ENCODE data around the gene FOCAD. TPM values are rescaled to one million over a fixed set of nuclear protein-coding genes. Genes with fewer than 3 reads are reported as not detected.

FOCAD gene
- total RNA-seq, 1 experiment from 2014 or later: 40.7 TPM

GRCh38 chr9:20863945-20864344, 179.9 kb downstream of the FOCAD start:
- no peaks in the 10 kb centered on the region for H3K36me3 ChIP-seq (ENCODE audit: control insufficient read depth in 1 of 2, insufficient read depth in 2 of 2, low read length in 2 of 2)
- POLR2A ChIA-PET: no interaction called here

More at GRCh38 chr9:20863945-20864344, 179.9 kb downstream of the FOCAD start:
- Histone ChIP-seq H3K4me1 (ENCODE audit: control insufficient read depth in 1 of 2, insufficient read depth in 2 of 2, low read length in 2 of 2) (no peaks in the 10 kb centered on the region), H3K4me3 (replicated peaks in 1 of 2; ENCODE audit: low read depth in 1 of 2, low read length in 2 of 2) (no peak overlapping the region), H3K27me3 (ENCODE audit: insufficient read depth, low read length) (no peaks in the 10 kb centered on the region), H3K79me2 (ENCODE audit: insufficient read depth, low read length) (no peaks in the 10 kb centered on the region), H3K4me2 (ENCODE audit: low read length) (no peak overlapping the region), H2AFZ (ENCODE audit: low read depth, low read length, poor library complexity, severe bottlenecking) (no peak overlapping the region), H3K9me3 (ENCODE audit: control insufficient read depth in 1 of 2, insufficient read depth in 1 of 2, low read depth in 1 of 2, low read length in 2 of 2) (no peaks in the 10 kb centered on the region), H3K9me2 (ENCODE audit: insufficient read depth) (no peaks in the 10 kb centered on the region), H3K9ac (ENCODE audit: low read length) (no peak overlapping the region), H4K20me1 (ENCODE audit: insufficient read depth) (no peaks in the 10 kb centered on the region), H3K27ac (ENCODE audit: low read depth, low read length) (no peak overlapping the region)
- ChIA-PET RAD21 (ENCODE audit: low non-redundant PET in 1 of 2, low total read pairs in 2 of 2, uncharacterized antibody in 2 of 2, unreplicated experiment in 2 of 2) (no interaction called here), CTCF (no interaction called here)
- intact Hi-C loops (cut with micrococcal nuclease): no loop called here
- no peak for DNase-seq (ENCODE audit: low read depth, low spot score)
- BruUV-seq (replicated peaks): no TSS peak
- TF ChIP-seq EZH2 (IDR thresholded peaks at IDR 0.05) (no peak), ZNF274 (IDR thresholded peaks at IDR 0.05; ENCODE audit: low read depth, low read length) (no peak), POLR2AphosphoS5 (IDR thresholded peaks at IDR 0.05; ENCODE audit: low read depth, low read length) (no peak), ZFX (IDR thresholded peaks at IDR 0.05) (no peak), CBX3 (IDR thresholded peaks at IDR 0.05; ENCODE audit: low read depth) (no peak), TCF7L2 (IDR thresholded peaks at IDR 0.05; ENCODE audit: borderline replicate concordance, extremely low read depth, insufficient read depth, insufficient read length) (no peak), SP1 (IDR thresholded peaks at IDR 0.05; ENCODE audit: low read depth) (no peak), YY1 (IDR thresholded peaks at IDR 0.05; ENCODE audit: extremely low read depth, insufficient replicate concordance, low read depth, low read length) (no peak), POLR2A (IDR thresholded peaks at IDR 0.05; ENCODE audit: borderline replicate concordance, extremely low read depth, insufficient read depth, insufficient read length) (no peak), ELF1 (IDR thresholded peaks at IDR 0.05; ENCODE audit: borderline replicate concordance, low read depth) (no peak), ZBTB33 (IDR thresholded peaks at IDR 0.05; ENCODE audit: extremely low read depth, insufficient replicate concordance, low read length) (no peak)
- TF ChIP-seq, protein P1, sequence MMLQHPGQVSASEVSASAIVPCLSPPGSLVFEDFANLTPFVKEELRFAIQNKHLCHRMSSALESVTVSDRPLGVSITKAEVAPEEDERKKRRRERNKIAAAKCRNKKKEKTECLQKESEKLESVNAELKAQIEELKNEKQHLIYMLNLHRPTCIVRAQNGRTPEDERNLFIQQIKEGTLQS (IDR thresholded peaks at IDR 0.05): no peak
- no peak for ATAC-seq

Data from HCT116 (cell line).